HG03354 (cell line): ENCODE measurements around the gene DUSP16.

Source experiments
- ATAC-seq: cut with Tn5 transposase; IDR thresholded peaks from one replicate; pipeline ENCODE4 v1.9.1; 2021; ENCODE audit warnings: mild to moderate bottlenecking; ENCODE audit not compliant: unreplicated experiment, poor library complexity, severe bottlenecking

The DUSP16 gene

DNA sequence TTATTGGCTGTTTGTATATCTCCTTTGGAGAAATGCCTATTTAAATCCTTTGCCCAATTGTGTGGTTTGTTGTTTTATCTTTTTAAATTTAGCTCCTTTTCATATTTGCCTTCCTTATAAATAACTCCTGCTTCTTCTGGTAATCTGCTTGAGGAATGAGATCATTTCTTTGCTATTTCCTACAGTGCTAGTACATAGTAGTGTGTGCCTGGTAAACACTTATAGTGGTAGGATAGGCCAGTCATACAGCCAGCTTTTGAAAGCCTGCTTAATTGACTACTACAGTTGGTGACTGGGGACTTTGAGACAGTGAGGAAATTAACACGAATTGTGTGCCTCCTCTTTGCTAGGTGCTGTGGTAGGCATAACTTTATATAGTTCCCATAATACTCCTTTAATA, 137.0 kb downstream of the DUSP16 start:
- no peak for ATAC-seq

DNA sequence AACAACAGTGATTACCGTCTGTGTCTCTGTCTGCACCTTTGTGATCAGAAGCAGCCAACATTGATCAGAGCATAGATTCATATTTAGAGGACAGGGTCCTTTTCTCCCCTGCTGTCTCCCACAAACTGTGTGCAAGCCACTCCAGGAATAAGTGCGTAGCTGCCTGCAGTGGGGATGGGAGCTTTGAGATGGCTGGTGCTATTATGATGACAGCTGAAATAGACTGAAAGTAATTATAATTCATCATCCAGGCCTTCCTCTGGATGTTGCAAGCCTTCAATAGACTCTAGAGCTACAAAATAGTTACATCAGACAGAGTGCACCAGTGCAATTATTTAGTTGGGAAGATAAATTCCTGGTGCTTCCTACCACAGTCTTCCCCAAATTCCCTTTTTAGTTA, 137.7 kb downstream of the DUSP16 start:
- no peak for ATAC-seq
